Gastroesophageal sphincter (tissue), 4 donors: ENCODE results near the gene E2F4. TPM values are rescaled to one million over a fixed set of nuclear protein-coding genes. Genes with fewer than 3 reads are reported as not detected.
A peak's percentile ranks its signal among the peaks of the same experiment; 100 is the strongest.

ENCODE experiments used
- ATAC-seq: fragments of 150-250 bp; one replicate; pipeline ENCODE4 v1.9.1; 2016; ENCODE audit warnings: mild to moderate bottlenecking, moderate library complexity
- H3K27ac ChIP-seq, 4 donors: fragments of 200-600 bp; sonication (generic) in 3 of 4; 1 replicate in 3 of 4; 2 replicates in 1 of 4; pipeline ENCODE4 v1.5.1; 2016 to 2019
- H3K27me3 ChIP-seq: fragments of 200-600 bp; sonication (generic); one replicate; pipeline ENCODE4 v1.5.1; 2019
- H3K36me3 ChIP-seq, 2 donors: fragments of 200-600 bp; sonication (generic); one replicate each; pipeline ENCODE4 v1.5.1; 2019; ENCODE audit warnings: control low read depth in 1 of 2
- H3K4me1 ChIP-seq, 3 donors: fragments of 200-600 bp; sonication (generic); 1 replicate in 2 of 3; 2 replicates in 1 of 3; pipeline ENCODE4 v1.5.1; 2016 to 2019; ENCODE audit warnings: control low read depth in 2 of 3
- H3K4me3 ChIP-seq, 2 donors: fragments of 200-600 bp; sonication (generic); one replicate each; pipeline ENCODE4 v1.5.1; 2019; ENCODE audit warnings: mild to moderate bottlenecking in 1 of 2, moderate library complexity in 1 of 2
- H3K9me3 ChIP-seq, 3 donors: fragments of 200-600 bp; sonication (generic); one replicate each; pipeline ENCODE4 v1.5.1; 2017 to 2019; ENCODE audit warnings: control low read depth in 2 of 3
- EP300 ChIP-seq: sonication (generic); formaldehyde crosslinking; IDR thresholded peaks from one replicate; pipeline ENCODE4 v1.6.1; 2017; ENCODE audit warnings: antibody characterized with exemption, mild to moderate bottlenecking
- POLR2A ChIP-seq, 2 donors: fragments of 450-650 bp; IDR thresholded peaks; one replicate each; pipeline ENCODE4 v1.6.1; 2017; ENCODE audit warnings: antibody characterized with exemption in 2 of 2, mild to moderate bottlenecking in 2 of 2, moderate library complexity in 1 of 2
- POLR2AphosphoS5 ChIP-seq: sonication (generic); formaldehyde crosslinking; IDR thresholded peaks from one replicate; pipeline ENCODE4 v1.6.1; 2017; ENCODE audit warnings: antibody characterized with exemption
- WGBS, 2 donors: methylation state at CpG; one replicate each; pipeline ENCODE4 v1.1.5; 2018; ENCODE audit warnings: low coverage in 1 of 2; 5-methylcytosine and 5-hydroxymethylcytosine counted together
- total RNA-seq, 4 donors: library from RNA; depleted of rRNA; stranded (reverse); fragments of >200 nt; gene quantifications; one replicate each; pipeline ENCODE4 v1.1.0, GENCODE V29; 2016
- TF ChIP-seq, protein P1 (sequence below), 4 experiments: fragments of 200-600 bp in 2 of 4; fragments of 450-650 bp in 2 of 4; sonication (generic) in 1 of 4; IDR thresholded peaks; one replicate each; pipeline ENCODE4 v1.5.1; 2017 to 2019; ENCODE audit warnings: antibody characterized with exemption in 4 of 4, mild to moderate bottlenecking in 2 of 4, moderate library complexity in 2 of 4

The E2F4 gene
- total RNA-seq, 4 donors from 2014 or later, result 55.0 to 89.8 (median 76.2) TPM

DNA sequence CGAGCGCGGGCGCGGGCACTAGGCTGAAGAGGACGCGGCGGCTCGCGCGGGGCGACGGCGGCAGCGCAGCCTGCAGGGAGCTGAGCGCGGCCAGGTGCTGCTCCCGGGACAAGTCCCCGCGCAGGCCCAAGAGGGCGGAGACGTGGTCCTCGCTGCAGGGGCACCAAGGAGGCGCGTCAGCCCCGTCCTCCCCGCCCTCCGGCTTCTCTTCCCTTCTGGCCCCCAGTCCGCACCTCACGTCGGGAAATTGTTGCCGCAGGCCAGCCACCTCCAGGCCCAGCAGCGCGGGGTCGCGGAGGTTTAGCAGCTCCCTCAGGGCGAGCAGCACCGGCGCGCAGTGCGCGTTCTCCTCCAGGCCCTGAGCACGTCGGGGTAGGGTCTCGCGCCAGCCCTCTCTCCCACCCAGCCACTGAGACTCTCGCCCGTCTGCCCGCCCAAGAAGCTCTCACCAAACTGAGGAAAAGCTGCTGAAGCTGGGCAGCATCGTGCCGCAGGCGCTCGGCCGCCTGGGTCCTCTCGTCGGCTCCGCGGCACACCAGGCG is 7.4 kb upstream of the E2F4 start:
- H3K27ac ChIP-seq, result peak overlapping the region; percentile 90 to 98 (median 96)
- 0% methylated on average over 3 of the region's 59 CpGs; no CpG with 5 or more reads in 1 of the 2 donors for WGBS, 2 donors
- peak overlapping the region; percentile 64 to 80 for H3K4me3 ChIP-seq
- no peak for TF ChIP-seq POLR2A (IDR thresholded peaks at IDR 0.05)
- no peak for TF ChIP-seq POLR2AphosphoS5
- TF ChIP-seq, protein P1, sequence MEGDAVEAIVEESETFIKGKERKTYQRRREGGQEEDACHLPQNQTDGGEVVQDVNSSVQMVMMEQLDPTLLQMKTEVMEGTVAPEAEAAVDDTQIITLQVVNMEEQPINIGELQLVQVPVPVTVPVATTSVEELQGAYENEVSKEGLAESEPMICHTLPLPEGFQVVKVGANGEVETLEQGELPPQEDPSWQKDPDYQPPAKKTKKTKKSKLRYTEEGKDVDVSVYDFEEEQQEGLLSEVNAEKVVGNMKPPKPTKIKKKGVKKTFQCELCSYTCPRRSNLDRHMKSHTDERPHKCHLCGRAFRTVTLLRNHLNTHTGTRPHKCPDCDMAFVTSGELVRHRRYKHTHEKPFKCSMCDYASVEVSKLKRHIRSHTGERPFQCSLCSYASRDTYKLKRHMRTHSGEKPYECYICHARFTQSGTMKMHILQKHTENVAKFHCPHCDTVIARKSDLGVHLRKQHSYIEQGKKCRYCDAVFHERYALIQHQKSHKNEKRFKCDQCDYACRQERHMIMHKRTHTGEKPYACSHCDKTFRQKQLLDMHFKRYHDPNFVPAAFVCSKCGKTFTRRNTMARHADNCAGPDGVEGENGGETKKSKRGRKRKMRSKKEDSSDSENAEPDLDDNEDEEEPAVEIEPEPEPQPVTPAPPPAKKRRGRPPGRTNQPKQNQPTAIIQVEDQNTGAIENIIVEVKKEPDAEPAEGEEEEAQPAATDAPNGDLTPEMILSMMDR (IDR thresholded peaks at IDR 0.05), result peak in 1 of 4 experiments; percentile 7
- no peak for TF ChIP-seq EP300
- peaks cover 0 to 59% (median 21%) of the 10 kb centered on the region in 3 donors for H3K4me1 ChIP-seq
- no peaks in the 10 kb centered on the region for H3K36me3 ChIP-seq
- H3K27me3 ChIP-seq, result no peaks in the 10 kb centered on the region
- no peak for ATAC-seq
- no peaks in the 10 kb centered on the region for H3K9me3 ChIP-seq

DNA sequence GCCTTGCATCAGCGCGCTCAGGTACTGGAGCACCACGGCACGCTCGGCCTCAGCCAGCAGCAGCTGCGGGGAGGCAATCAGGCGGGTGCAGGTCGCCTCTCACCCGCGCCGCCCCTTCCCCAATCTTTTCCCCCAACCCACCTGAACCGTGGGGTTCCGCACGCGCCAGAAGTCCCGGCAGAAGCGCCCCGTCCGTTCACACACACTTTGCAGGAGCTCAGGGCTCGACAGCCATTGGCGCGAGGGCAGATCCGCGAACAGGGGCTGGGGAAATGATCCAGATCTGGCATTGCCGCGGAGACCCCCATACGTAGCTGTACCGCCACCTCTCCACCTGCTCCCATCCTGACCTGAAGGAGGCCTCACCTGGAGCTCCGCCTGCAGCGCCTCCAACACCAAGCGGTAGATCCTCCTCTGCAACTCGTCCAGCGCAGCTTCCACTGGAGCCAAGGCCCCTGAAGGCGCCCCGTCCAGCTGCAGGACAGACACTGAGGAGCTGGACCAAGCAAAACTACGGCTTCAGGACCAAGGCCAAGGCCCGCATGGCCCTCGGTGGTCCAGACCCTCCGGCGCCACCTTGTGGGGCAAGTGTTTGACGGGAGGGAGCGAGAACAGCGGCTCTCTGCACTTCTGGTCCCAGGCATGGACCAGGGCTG is 6.8 kb upstream of the E2F4 start:
- TF ChIP-seq, protein P1 (IDR thresholded peaks at IDR 0.05), result peak in 3 of 4 experiments; percentile 88 to 91 (median 90)
- peak; percentile 80 for TF ChIP-seq POLR2AphosphoS5
- no peak for TF ChIP-seq POLR2A (IDR thresholded peaks at IDR 0.05)
- TF ChIP-seq EP300, result no peak
- H3K4me1 ChIP-seq, result peaks cover 0 to 53% (median 21%) of the 10 kb centered on the region in 3 donors
- H3K4me3 ChIP-seq, result peak overlapping the region in 1 of 2 donors; percentile 80
- H3K9me3 ChIP-seq, result no peaks in the 10 kb centered on the region
- no peaks in the 10 kb centered on the region for H3K27me3 ChIP-seq
- peak; percentile 45 for ATAC-seq
- no CpG with 5 or more reads among the region's 43 CpGs for WGBS, 2 donors
- H3K27ac ChIP-seq, result peak overlapping the region in 3 of 4 donors; percentile 96 to 98 (median 97)
- no peaks in the 10 kb centered on the region for H3K36me3 ChIP-seq

DNA sequence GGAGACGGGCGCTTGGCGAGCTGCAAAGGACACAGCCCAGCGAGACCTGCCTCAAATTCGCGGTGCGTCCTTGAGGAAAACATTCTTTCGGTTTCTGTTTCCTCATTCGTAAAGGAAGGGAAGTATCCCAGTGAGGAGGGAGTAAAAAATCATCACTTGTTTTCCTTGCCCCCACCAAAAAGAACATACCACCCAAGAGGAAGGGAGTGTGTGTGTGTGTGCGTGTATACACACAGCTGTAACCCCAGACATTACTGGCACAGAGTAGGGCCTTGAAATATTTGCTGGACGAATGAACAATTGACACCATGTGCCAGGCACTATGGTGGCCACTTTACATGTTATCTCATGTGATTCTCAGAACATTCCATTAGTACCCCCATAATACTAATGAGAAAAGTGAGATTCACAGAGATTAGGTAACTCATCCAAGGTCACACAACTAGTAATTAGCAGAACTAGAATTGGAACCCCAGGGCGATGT is 6.3 kb upstream of the E2F4 start:
- TF ChIP-seq, protein P1 (IDR thresholded peaks at IDR 0.05), result no peak
- TF ChIP-seq POLR2A (IDR thresholded peaks at IDR 0.05) (no peak), POLR2AphosphoS5 (no peak), EP300 (no peak)
- peak overlapping the region in 2 of 4 donors; percentile 96 to 98 for H3K27ac ChIP-seq
- H3K9me3 ChIP-seq, result no peaks in the 10 kb centered on the region
- 11 to 14% methylated on average over 8 to 9 of the region's 12 CpGs for WGBS, 2 donors
- H3K36me3 ChIP-seq, result no peaks in the 10 kb centered on the region
- H3K4me3 ChIP-seq, result peak overlapping the region in 1 of 2 donors; percentile 80
- ATAC-seq, result no peak
- peaks cover 0 to 51% (median 21%) of the 10 kb centered on the region in 3 donors for H3K4me1 ChIP-seq
- H3K27me3 ChIP-seq, result no peaks in the 10 kb centered on the region

- no peak for ATAC-seq
- H3K4me1 ChIP-seq, result peaks cover 0 to 51% (median 21%) of the 10 kb centered on the region in 3 donors
- H3K4me3 ChIP-seq, result no peak overlapping the region
- TF ChIP-seq POLR2AphosphoS5 (no peak), EP300 (no peak), POLR2A (IDR thresholded peaks at IDR 0.05) (no peak)
- TF ChIP-seq, protein P1 (IDR thresholded peaks at IDR 0.05), result no peak
- 20% methylated on average over 2 of the region's 5 CpGs; no CpG with 5 or more reads in 1 of the 2 donors for WGBS, 2 donors
- H3K27ac ChIP-seq, result no peak overlapping the region
- no peaks in the 10 kb centered on the region for H3K27me3 ChIP-seq
- no peaks in the 10 kb centered on the region for H3K36me3 ChIP-seq
- no peaks in the 10 kb centered on the region for H3K9me3 ChIP-seq
Observed at GRCh38 chr16:67186550-67186950, 5.4 kb upstream of the E2F4 start.
